CD14-positive monocyte (primary cell): ENCODE results near the gene MOB3B. TPM values are rescaled to one million over a fixed set of nuclear protein-coding genes. Genes with fewer than 3 reads are reported as not detected.

Experiments used
- DNase-seq, 3 donors: peaks; one replicate each; pipeline ENCODE4 v3.0.0-alpha.2; 2011 to 2022
- H2AFZ ChIP-seq: 2 replicates; pipeline ENCODE4 v1.6.0; 2012; ENCODE audit warnings: mild to moderate bottlenecking, low read depth, low read length, inconsistent platforms; ENCODE audit not compliant: insufficient read depth, poor library complexity, severe bottlenecking
- H3K27ac ChIP-seq, 2 donors: 1 replicate in 1 of 2; 2 replicates in 1 of 2; pipeline ENCODE4 v1.5.1; 2012 to 2013; ENCODE audit warnings: low read length in 2 of 2, control low read depth in 1 of 2, inconsistent platforms in 1 of 2, low read depth in 1 of 2, mild to moderate bottlenecking in 1 of 2
- H3K27me3 ChIP-seq, 2 donors: one replicate each; pipeline versions ENCODE4 v1.6.0 to v1.6.1; 2011 to 2013; ENCODE audit warnings: low read length in 2 of 2; ENCODE audit not compliant: control insufficient read depth in 2 of 2, insufficient read depth in 2 of 2
- H3K36me3 ChIP-seq, 2 donors: replicated peaks in 1 of 2; 1 replicate in 1 of 2; 2 replicates in 1 of 2; pipeline versions ENCODE4 v1.5.1 to v1.6.1; 2012 to 2013; ENCODE audit warnings: low read length in 2 of 2, control low read depth in 1 of 2, inconsistent platforms in 1 of 2, mild to moderate bottlenecking in 1 of 2; ENCODE audit not compliant: insufficient read depth in 2 of 2, control insufficient read depth in 1 of 2
- H3K4me1 ChIP-seq, 2 donors: 1 replicate in 1 of 2; 2 replicates in 1 of 2; pipeline versions ENCODE4 v1.5.1 to v1.6.1; 2012 to 2013; ENCODE audit warnings: low read length in 2 of 2, control low read depth in 1 of 2, inconsistent platforms in 1 of 2, mild to moderate bottlenecking in 1 of 2, moderate library complexity in 1 of 2; ENCODE audit not compliant: insufficient read depth in 2 of 2, control insufficient read depth in 1 of 2
- H3K4me2 ChIP-seq: replicated peaks from 2 replicates; pipeline ENCODE3; 2012; ENCODE audit warnings: low read length, moderate library complexity, mild to moderate bottlenecking; ENCODE audit not compliant: poor library complexity, severe bottlenecking; ENCODE audit errors: extremely low read depth
- H3K4me3 ChIP-seq, 3 experiments: fragments of 200-600 bp in 1 of 3; sonication (generic) in 1 of 3; replicated peaks in 1 of 3; 1 replicate in 2 of 3; 2 replicates in 1 of 3; pipeline ENCODE4 v1.5.1; 2011 to 2013; ENCODE audit warnings: low read length in 3 of 3, mild to moderate bottlenecking in 3 of 3, control low read depth in 2 of 3, low read depth in 2 of 3, inconsistent platforms in 1 of 3, moderate library complexity in 1 of 3
- H3K79me2 ChIP-seq: 2 replicates; pipeline ENCODE4 v1.6.0; 2012; ENCODE audit warnings: mild to moderate bottlenecking, control low read depth, inconsistent platforms, low read length, moderate library complexity; ENCODE audit not compliant: insufficient read depth
- H3K9ac ChIP-seq: 2 replicates; pipeline ENCODE4 v1.6.0; 2017; ENCODE audit warnings: low read length, mild to moderate bottlenecking; ENCODE audit not compliant: insufficient read depth, poor library complexity, severe bottlenecking
- H3K9me3 ChIP-seq, 2 donors: replicated peaks in 1 of 2; 1 replicate in 1 of 2; 2 replicates in 1 of 2; pipeline versions ENCODE4 v1.5.1 to v1.6.1; 2012 to 2013; ENCODE audit warnings: low read length in 2 of 2, control low read depth in 1 of 2; ENCODE audit not compliant: control insufficient read depth in 1 of 2, insufficient read depth in 1 of 2
- H4K20me1 ChIP-seq: 2 replicates; pipeline ENCODE4 v1.6.0; 2012; ENCODE audit warnings: mild to moderate bottlenecking, low read length, control low read depth, moderate library complexity; ENCODE audit not compliant: insufficient read depth
- H3K27ac Mint-ChIP-seq, 7 donors: one replicate each; pipeline ENCODE4 v1.8.0; 2020; ENCODE audit warnings: mild to moderate bottlenecking in 7 of 7, mixed read lengths in 7 of 7, moderate library complexity in 6 of 7, inconsistent platforms in 2 of 7
- H3K27me3 Mint-ChIP-seq, 3 donors: one replicate each; pipeline ENCODE4 v1.8.0; 2021 to 2022; ENCODE audit warnings: low read depth in 3 of 3, mild to moderate bottlenecking in 3 of 3, mixed read lengths in 3 of 3, moderate library complexity in 3 of 3, inconsistent platforms in 1 of 3
- H3K36me3 Mint-ChIP-seq, 2 donors: one replicate each; pipeline ENCODE4 v1.8.0; 2020; ENCODE audit warnings: mixed read lengths in 2 of 2, inconsistent platforms in 1 of 2, mild to moderate bottlenecking in 1 of 2
- H3K4me1 Mint-ChIP-seq: one replicate; pipeline ENCODE4 v1.8.0; 2020; ENCODE audit warnings: mild to moderate bottlenecking, mixed read lengths
- H3K4me3 Mint-ChIP-seq, 2 donors: one replicate each; pipeline ENCODE4 v1.8.0; 2020; ENCODE audit warnings: mild to moderate bottlenecking in 2 of 2, mixed read lengths in 2 of 2, moderate library complexity in 1 of 2
- H3K9me3 Mint-ChIP-seq, 7 donors: one replicate each; pipeline ENCODE4 v1.8.0; 2020 to 2022; ENCODE audit warnings: mixed read lengths in 7 of 7, mild to moderate bottlenecking in 6 of 7, moderate library complexity in 6 of 7, inconsistent platforms in 2 of 7
- CTCF ChIP-seq: fragments of 200-600 bp; IDR thresholded peaks from one replicate; pipeline ENCODE4 v1.8.0; 2022; ENCODE audit warnings: antibody characterized with exemption, mild to moderate bottlenecking
- WGBS: methylation state at CpG from one replicate; pipeline ENCODE4 v1.1.5; 2013; ENCODE audit warnings: missing lambda C conversion rate; ENCODE audit not compliant: insufficient coverage; 5-methylcytosine and 5-hydroxymethylcytosine counted together
- intact Hi-C, 2 donors: fragments of 100-400 bp; cut with micrococcal nuclease; formaldehyde crosslinking; loops; one replicate each; pipeline versions ENCODE4 v1.15.0 to v1.15.1; 2023
- polyA plus RNA-seq, 3 donors: library from polyadenylated mRNA; depleted of rRNA in 1 of 3; unstranded in 2 of 3; stranded (reverse) in 1 of 3; fragments of 300-500 nt in 2 of 3; fragments of >200 nt in 1 of 3; fragmentation: Illumina TruSeq in 2 of 3; gene quantifications; 1 replicate in 2 of 3; 2 replicates in 1 of 3; pipeline ENCODE4 v1.2.3, GENCODE V29; 2012 to 2021

Gene MOB3B
- polyA plus RNA-seq, 3 donors = 1.2 to 2.2 (median 1.4) TPM

GRCh38 chr9:27524236-27524635, 5.4 kb downstream of the MOB3B start, which contains the start of gene IFNK:
IFNK (plus strand) TSS chr9:27524290; CDS start chr9:27524337, 47 bp downstream.
- Histone ChIP-seq H3K4me3 (no peak within 1 kb of the TSS), H3K4me1 (peaks cover 8 to 15% of the 10 kb centered on the region in 2 donors), H3K4me2 (no peak within 1 kb of the TSS), H3K9ac (no peak within 1 kb of the TSS), H4K20me1 (peaks cover 43% of the 10 kb centered on the region), H3K79me2 (no peaks in the 10 kb centered on the region), H2AFZ (no peak within 1 kb of the TSS), H3K9me3 (no peaks in the 10 kb centered on the region), H3K27ac (no peak within 1 kb of the TSS), H3K27me3 (peaks cover 0 to 8% of the 10 kb centered on the region in 2 donors), H3K36me3 (peaks cover 0 to 56% of the 10 kb centered on the region in 2 donors)
- intact Hi-C loops = loop anchor here in 1 of 2 donors (10.0 kb wide), 1 partner anchor 59 kb away; no protein-coding TSS in a partner anchor
- H3K4me3 Mint-ChIP-seq = no peak within 1 kb of the TSS
- no peaks in the 10 kb centered on the region for H3K9me3 Mint-ChIP-seq
- peaks cover 11 to 15% (median 13%) of the 10 kb centered on the region in 3 donors for H3K27me3 Mint-ChIP-seq
- no peak within 1 kb of the TSS for H3K27ac Mint-ChIP-seq
- peaks cover 60 to 66% of the 10 kb centered on the region in 2 donors for H3K36me3 Mint-ChIP-seq
- DNase-seq = no peak
- WGBS = 57% methylated on average over 1 of the region's 2 CpGs
- no peak for TF ChIP-seq CTCF
- H3K4me1 Mint-ChIP-seq = peaks cover 11% of the 10 kb centered on the region

GRCh38 chr9:27523141-27523540, 6.5 kb downstream of the MOB3B start:
- Histone ChIP-seq H4K20me1 (peaks cover 54% of the 10 kb centered on the region), H3K9ac (no peak overlapping the region), H3K9me3 (no peaks in the 10 kb centered on the region), H3K4me2 (no peak overlapping the region), H3K4me1 (peaks cover 7 to 9% of the 10 kb centered on the region in 2 donors), H3K27ac (no peak overlapping the region), H3K79me2 (no peaks in the 10 kb centered on the region), H3K36me3 (peaks cover 0 to 66% of the 10 kb centered on the region in 2 donors), H3K4me3 (no peak overlapping the region), H2AFZ (no peak overlapping the region), H3K27me3 (peaks cover 0 to 8% of the 10 kb centered on the region in 2 donors)
- H3K27ac Mint-ChIP-seq = no peak overlapping the region
- H3K27me3 Mint-ChIP-seq = peaks cover 8 to 14% (median 12%) of the 10 kb centered on the region in 3 donors
- H3K4me3 Mint-ChIP-seq = no peak overlapping the region
- peaks cover 7% of the 10 kb centered on the region for H3K4me1 Mint-ChIP-seq
- intact Hi-C loops = loop anchor here in 1 of 2 donors (10.0 kb wide), 1 partner anchor 58 kb away; no protein-coding TSS in a partner anchor
- no peak for TF ChIP-seq CTCF
- H3K36me3 Mint-ChIP-seq = peaks cover 68 to 76% of the 10 kb centered on the region in 2 donors
- DNase-seq = no peak
- no peaks in the 10 kb centered on the region for H3K9me3 Mint-ChIP-seq
